ENCODE measurements around the gene EHMT1.
"Not testable (repeated sequence)": the region's sequence is repeated elsewhere in the genome, so short reads cannot be mapped to it uniquely, and the experiment has no call there.

The EHMT1 gene

DNA sequence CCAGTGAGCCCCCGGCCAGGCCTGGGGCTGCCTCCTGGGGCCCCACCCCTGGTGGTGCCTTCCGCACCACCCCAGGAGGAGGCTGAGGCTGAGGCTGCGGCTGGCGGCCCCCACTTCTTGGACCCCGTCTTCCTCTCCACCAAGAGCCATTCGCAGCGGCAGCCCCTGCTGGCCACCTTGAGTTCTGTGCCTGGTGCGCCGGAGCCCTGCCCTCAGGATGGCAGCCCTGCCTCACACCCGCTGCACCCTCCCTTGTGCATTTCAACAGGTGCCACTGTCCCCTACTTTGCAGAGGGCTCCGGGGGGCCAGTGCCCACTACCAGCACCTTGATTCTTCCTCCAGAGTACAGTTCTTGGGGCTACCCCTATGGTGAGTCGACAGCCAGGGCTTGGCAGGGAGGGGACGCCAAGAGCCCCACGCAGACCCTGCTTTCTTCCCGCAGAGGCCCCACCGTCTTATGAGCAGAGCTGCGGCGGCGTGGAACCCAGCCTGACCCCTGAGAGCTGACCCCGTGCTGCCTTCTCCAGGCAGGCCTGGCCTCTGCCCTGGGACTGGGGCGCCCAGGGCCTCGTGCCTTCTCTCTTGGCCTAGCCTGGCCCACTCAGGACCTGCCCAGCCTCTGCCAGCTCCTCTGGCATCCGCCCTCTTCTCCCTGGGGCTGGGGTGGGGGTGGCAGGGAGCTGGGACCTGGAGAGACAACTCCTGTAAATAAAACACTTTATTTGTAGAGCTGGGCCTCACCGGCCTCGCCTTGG is 4.0 kb upstream of the EHMT1 start:
- DNase-seq (ENCODE audit: insufficient read length, low spot score) (no peak), FAIRE-seq (no peak)

DNA sequence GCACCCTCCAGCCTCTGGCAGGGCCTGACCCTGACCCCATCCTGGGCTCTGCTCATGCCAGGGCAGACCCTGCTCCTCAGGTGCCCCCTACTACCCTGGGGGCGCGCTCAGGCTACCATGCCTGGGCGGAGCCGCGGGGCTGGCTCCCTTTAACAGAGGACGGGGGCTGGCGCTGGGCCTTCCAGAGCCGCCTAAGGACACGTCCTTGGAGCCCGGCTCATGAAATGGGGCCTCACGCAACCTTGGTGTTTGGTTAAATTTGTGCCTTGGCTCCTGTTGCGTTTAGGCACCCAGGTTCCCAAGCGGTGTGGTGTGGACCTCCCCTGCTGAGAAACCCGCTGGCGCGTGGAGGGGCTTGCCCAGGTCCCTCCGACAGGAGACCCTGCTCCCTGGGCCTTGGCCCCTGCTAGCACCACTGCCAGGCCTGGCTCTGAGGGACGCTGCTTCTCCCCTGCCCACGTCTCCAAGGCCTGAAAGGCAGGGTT is 3.4 kb upstream of the EHMT1 start:
- FAIRE-seq (no peak), DNase-seq (ENCODE audit: insufficient read length, low spot score) (no peak)

DNA sequence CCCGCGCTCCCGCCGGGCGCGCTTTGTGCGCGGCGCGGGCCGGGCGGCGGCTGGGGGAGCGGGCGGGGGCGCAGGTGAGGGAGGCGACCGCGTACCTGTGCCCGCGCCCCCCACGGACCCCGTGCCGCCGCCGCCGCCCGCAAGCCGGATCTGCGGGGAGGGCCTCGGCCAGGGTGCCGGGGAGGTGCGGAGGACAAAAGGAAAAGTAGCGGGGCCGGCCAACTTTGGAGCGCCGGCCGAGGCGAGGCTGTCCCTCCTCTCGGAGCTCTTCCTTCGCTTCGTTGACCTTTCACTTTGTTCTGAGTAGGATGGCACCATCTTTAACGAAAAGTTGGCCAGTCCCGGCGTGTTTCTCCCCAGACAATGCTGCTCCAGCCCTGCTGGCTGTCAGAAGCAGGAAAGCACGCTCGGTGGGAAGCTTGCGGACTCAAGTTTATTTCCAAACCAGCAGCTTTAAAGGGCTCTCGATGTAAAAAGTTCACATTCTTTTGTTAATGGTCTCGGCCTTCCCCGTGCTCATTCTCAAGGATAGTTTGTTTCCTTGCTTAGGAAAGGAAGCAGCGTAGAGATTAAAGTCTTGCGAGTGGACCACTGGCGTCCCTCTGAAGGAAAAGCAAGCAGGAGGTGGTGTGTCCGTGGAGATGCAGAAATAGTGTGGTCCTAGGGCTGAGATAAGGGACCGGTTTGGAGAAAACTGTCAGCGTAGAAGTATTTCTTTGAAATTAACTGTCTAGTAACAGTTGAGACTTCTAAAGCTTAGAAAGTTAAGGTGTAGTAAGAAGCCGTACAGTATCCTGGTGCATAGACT is 639 bp downstream of the EHMT1 start:
- DNase-seq (ENCODE audit: insufficient read length, low spot score) (no peak), FAIRE-seq (no peak)

DNA sequence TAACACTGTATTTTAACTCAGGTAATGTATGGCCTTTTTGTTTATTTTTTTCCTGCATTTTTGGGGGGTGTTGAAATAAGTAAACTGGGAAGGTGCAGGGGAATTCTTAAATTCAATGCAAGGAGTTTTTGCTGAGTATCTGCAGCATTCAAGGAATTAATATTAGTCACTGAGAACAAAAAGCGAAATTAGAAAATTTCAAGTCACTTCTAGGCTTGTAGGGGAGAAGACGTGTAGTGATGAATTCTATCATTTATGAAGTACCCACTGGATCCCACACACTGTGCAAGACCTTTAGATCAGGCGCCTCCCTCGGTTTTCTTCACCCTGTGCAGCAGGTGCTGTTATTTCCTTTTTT is 1.2 kb downstream of the EHMT1 start:
- DNase-seq (ENCODE audit: insufficient read length, low spot score) (no peak), FAIRE-seq (no peak)

DNA sequence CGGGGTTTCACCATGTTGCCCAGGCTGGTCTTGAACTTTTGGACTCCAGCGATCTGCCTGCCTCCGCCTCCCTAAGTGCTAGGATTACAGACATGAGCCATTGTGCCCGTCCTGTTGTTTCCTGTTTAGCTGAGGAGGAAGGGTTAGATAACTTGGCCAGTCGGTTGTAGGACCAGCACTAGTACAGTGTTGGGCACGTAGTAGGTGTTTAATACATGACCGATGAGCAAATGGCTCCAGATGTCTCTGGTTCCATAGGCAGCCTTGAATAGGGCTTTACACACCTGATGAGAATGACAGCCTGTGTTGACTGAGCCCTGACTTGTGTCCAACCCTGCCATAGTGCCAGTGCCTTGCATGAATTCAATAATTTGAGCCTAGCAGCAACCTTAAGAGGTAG is 1.8 kb downstream of the EHMT1 start:
- FAIRE-seq = no peak
- no peak for DNase-seq (ENCODE audit: insufficient read length, low spot score)

DNA sequence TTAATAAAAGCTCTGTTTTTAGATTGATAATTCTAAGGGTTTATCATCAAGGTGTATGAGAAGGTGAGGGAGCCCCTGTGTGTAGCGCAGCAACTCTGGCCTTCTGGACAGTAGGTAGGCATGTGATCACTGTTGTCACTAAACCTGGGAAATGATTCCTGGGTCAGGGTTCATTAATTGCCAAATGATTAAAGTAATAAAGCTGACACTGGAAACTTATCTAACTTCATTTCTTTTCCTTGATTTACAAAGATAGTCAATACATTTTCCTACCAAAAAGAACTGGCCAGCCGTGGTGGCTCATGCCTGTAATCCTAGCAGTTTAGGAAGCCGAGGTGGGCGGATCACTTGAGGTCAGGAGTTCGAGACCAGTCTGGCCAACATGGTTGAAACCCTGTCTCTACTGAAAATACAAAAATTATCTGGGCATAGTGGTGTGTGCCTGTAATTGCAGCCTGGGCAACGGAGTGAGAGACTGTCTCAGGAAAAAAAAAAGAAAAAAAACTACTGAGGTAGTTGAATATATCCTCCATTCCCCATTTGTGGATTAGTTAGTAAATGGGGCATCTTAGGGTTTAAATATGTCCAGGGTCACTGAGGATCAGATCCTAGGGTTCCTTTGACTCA is 2.4 kb downstream of the EHMT1 start:
- FAIRE-seq (no peak), DNase-seq (ENCODE audit: insufficient read length, low spot score) (no peak)

DNA sequence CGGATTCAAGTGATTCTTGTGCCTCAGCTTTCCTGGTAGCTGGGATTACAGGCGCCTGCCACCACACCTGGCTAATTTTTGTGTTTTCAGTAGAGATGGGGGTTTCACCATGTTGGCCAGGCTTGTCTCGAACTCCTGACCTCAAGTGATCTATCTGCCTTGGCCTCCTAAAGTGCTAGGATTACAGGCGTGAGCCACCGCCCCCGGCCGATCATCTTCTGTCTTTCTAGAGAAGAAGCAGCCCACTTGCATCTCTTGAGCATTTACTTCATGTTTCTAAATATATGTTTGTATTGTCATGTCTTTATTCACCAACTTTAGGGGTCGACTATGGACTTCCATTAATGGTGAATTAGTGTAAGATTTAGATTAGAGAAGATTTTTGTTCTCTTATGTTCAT is 3.4 kb downstream of the EHMT1 start:
- not testable (repeated sequence) for FAIRE-seq; DNase-seq (ENCODE audit: insufficient read length, low spot score)

DNA sequence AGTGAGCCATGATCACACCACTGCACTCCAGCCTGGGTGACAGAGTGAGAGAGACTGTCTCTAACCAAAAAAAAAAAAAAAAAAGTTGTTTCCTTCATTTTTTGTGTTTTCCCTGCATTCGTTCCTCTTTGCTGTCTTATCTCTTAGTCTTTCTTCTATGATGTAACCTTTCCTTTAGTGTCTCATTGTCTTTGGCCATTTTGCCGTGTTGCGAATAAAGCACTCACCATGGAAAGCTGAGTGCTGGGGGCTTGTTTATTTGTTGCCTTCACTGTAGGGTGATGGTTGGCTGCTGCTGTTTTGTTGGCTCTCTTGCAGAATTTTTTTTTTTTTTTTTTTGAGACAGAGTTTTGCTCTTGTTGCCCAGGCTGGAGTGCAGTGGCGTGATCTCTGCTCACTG is 7.7 kb downstream of the EHMT1 start:
- DNase-seq (ENCODE audit: insufficient read length, low spot score) = no peak
- FAIRE-seq = no peak

DNA sequence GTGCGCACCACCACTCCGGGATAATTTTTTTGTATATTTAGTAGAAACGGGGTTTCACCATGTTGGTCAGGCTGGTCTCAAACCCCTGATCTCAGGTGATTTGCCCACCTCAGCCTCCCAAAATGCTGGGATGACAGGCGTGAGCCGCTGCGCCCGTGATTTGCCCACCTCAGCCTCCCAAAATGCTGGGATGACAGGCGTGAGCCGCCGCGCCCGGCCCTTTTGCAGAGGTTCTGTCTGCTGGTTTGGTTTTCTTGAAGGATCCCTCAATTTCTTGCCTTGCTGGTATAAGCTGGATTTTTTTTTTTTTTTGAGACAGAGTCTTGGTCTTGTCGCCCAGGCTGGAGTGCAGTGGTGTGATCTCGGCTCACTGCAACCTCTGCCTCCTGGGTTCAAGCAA is 8.6 kb downstream of the EHMT1 start:
- not testable (repeated sequence) for FAIRE-seq

DNA sequence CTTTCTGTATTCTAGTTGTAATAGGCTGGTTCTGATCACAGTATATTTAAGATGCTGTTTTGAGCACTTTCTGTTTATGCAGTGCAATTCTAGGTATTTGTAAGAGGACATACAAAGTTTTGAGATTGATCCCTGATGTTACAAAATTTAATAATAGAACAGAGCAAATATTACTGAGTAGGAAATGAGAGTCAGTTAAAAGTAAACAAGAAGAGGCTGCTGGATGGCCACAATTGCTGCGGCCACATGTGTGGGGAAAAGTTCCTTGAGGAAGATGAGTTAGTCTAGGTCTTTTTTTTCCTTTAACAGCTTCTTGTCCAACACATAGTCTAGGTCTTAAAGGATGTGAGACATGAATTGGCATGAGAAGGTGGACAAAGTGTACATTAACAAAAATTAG is 11.3 kb downstream of the EHMT1 start:
- DNase-seq (ENCODE audit: insufficient read length, low spot score) (no peak), FAIRE-seq (no peak)

More for the DNA sequence above, 8.6 kb downstream of the EHMT1 start:
- not testable (repeated sequence) for DNase-seq (ENCODE audit: insufficient read length, low spot score)

DNA sequence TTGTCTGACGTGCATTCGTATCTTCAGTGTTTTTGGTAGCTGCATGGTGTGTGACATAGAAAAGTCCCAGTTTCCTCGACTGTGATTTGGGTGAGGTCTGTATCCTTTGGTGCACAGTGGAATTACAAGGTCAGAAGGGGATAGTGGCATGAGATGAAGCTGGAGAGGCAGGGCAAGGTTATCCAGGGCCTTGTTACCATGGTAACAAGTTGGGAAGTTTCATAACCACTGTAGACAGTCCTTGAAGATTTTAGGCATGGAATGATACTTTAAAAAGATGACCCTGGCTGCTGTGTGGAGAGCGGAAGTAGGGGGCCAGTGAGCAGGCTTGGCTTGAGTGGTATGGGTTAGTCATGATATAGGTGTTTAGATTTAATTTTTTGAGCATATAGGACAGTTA is 11.9 kb downstream of the EHMT1 start:
- no peak for FAIRE-seq

DNA sequence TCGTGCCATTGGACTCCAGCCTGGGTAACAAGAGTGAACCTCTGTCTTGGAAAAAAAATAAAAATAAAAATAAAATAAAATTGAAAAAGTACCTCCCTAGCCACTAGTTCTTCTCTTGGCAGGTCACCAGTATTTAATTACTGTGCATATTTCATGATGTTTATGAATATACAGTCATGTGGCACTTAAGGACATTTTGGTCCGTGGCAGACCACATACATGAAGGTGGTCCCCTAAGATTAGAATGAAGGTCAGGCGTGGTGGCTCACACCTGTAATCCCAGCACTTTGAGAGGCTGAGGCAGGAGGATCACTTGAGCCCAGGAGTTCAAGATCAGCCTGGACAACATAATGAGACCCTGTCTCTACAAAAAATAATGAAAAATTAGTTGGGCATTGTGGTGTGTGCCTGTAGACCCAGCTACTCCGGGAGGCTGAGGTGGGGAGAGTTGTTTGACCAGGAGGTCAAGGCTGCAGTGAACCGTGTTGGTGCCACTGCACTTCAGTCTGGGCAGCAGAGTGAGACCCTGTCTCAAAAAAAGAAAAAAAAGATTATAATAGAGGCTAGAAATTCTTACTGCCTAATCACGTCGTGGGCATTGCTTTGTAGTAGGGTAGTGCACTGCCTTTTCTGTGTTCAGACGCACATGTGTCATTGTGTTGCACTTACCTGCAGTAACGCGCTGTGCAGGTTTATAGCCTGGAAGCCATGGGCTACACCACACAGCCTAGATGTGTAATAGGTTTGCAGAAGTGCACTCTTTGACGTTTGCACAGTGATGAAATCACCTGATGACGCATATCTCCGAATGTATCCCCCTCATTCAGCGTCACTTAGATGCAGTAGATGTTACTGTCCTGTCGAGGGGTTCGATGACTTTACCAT is 12.8 kb downstream of the EHMT1 start:
- DNase-seq (ENCODE audit: insufficient read length, low spot score) (no peak), FAIRE-seq (no peak)

More for the DNA sequence above, 11.9 kb downstream of the EHMT1 start:
- no peak for DNase-seq (ENCODE audit: insufficient read length, low spot score)

DNA sequence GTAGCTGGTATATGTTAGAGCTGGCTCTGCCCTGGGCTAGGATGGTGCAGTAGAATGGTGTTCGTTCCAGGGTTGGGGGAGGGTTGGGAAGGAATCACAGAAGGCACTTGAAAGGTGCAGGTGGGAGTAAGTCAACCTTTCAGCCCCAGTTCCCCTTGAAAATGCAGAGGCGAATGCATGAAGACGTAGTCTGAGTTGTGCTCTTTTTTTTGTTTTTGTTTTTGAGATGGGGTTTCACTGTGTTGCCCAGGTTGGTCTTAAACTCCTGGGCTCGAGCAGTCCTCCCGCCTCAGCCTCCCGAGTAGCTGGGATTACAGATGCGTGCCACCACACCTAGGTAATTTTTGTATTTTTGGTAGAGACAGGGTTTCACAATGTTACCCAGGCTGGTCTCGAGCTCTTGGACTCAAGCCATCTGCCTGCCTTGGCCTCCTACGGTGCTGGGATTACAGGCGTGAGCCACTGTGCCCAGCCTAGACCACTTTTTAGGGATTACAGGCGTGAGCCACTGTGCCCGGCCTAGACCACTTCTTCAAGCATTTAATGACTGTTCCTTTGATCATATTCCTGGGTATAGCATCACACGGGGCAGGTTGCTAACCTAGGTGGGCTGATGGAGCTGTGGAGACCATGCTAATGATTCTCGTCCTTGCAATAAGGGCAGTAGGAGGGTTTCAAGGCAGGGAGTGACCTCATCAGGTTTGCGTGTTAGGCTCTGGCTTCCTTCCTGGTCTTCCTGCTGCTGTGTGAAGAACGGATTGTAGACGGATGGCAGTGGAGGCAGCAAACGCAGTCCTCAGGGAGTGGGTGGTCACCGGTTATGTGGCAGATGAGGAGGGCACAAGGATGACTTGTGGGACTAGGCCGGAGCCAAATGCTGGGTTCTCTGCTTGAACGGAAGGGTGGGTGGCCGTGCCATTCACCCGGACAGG is 13.7 kb downstream of the EHMT1 start:
- FAIRE-seq = no peak

DNA sequence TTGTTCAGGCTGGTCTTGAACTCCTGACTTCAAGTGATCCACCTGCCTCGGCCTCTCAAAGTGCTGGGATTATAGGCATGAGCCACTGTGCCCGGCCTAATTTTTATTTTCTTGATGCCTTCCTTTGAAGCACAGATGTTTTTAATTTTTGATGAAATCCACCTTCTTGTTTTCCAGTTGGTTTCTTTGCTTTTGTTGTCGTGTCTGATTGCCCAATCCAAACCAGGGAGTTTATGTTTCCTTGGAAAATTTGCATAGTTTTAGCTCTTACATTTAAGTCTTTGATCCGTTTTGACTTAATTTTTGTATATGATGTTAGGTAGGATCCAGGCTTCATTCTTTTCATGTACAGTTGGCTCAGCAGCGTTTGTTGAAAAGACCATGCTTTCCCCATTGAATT is 15.2 kb downstream of the EHMT1 start:
- no peak for DNase-seq (ENCODE audit: insufficient read length, low spot score)
- no peak for FAIRE-seq

More for the DNA sequence above, 13.7 kb downstream of the EHMT1 start:
- no peak for DNase-seq (ENCODE audit: insufficient read length, low spot score)

DNA sequence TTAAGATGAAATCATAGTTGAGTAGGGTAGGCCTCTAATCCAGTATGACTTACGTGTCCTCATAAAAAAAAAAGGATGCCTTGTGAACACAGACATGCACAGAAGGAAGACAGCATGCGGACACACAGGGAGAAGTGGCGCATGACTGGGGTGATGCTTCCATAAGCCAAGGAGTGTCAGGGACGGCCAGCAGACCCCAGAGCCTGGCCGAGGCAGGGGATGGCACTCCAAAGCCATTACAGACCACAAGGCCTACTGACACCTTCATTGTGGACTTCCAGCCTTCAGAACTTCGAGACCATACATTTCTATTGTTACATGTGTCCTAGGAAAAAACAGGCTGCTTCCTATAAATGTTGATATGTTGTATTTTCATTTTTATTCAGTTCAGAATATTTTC is 19.9 kb downstream of the EHMT1 start:
- DNase-seq (ENCODE audit: insufficient read length, low spot score) = no peak
- FAIRE-seq = no peak

DNA sequence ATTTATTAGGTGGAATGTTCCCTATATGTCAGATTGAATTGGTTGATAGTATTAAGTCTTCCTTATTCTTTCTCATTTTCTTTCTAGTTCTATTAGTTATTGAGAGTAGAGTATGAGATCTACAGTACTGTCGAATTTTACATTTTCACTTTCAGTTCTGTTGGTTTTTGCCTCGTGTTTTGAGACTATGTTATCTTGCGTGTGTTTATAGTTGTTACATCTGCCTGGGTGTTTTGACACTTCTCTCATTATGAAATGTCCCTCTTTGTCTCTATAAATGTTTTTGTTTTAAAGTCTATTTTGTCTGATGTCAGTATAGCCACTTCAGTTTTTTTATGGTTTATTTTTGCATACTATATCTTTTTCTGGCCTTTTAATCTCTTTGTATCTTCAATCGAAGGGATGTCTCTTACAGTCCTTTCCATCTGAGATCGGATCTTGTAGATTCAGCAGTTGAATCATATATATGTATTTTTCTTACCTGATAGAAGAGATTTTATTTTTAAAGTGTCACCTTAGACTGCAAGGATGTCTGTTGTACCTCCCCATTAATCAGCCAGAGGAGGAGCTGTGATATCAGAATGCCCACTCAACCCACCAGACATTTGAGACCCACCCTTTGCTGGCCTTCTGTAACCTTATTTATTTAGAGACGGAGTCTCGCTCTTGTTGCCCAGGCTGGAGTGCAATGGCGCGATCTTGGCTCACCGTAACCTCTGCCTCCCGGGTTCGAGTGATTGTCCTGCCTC is 20.7 kb downstream of the EHMT1 start:
- FAIRE-seq (no peak), DNase-seq (ENCODE audit: insufficient read length, low spot score) (no peak)

DNA sequence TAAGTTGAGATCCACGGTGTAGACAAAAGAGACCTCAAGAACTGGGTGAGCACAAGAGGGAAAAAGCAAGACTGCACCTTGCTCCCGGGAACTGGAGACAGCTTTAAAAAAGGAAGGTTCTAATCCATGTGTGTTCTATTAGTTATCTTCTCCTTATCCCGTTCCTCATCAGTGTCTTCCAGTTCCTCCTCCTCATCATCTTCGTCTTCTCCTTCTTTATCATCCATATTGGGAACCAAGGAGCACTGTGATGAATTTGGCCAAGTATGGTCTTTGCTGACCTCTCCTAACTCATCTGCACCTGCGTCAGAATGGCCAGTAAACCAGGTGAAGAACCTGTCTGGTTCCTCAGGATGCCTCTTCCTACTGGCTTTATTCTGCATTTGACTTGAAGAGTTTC is 22.1 kb downstream of the EHMT1 start:
- DNase-seq (ENCODE audit: insufficient read length, low spot score) (no peak), FAIRE-seq (no peak)

DNA sequence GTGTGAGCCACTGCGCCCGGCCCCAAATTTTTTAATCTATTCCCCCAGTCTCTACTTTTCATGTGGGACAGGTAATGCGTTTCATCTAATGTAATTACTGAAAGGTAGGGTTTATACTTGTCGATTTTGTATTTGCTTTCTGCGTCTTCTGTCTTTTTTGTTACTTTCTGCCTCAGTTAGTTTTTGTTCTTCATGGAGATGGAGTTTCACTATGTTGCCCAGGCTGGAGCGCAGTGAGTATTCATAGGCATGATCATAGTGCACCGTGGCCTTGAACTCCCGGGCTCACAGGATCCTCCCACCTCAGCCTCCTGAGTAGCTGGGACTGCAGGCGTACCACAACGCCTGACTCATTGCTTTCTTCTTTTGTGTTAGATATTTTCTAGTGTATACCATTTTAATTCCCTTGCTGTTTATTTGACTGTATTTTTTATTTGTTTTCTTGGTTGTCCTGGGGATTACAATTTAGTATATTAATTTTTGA is 23.4 kb downstream of the EHMT1 start:
- FAIRE-seq = no peak
- no peak for DNase-seq (ENCODE audit: insufficient read length, low spot score)

DNA sequence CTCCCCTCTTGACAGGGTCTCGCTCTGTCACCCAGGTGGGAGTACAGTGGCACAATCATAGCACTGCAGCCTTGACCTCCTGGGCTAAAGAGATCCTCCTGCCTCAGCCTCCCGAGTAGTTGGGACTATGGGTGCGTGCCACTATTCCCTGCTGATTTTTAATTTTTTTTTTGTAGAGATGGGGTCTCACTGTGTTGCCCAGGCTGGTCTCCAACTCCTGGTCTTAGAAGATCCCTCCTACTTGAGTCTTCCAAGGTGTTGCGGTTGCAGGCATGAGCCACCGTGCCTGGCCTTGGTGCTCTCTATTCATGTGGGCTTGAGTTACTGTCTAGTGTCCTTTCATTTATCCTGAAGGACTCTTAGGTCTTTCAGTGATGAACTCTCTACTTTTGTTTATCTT is 24.1 kb downstream of the EHMT1 start:
- no peak for FAIRE-seq
- DNase-seq (ENCODE audit: insufficient read length, low spot score) = no peak
